Retinal pigment epithelial cell (primary cell): ENCODE results near the gene BCO1.

ENCODE experiments used
- DNase-seq: peaks from one replicate; pipeline ENCODE4 v3.0.0-alpha.2; 2010; ENCODE audit warnings: low read depth
- H3K4me3 ChIP-seq: 2 replicates; pipeline ENCODE4 v1.5.1; 2011; ENCODE audit warnings: mild to moderate bottlenecking, low read length, control low read depth, moderate library complexity
- TF ChIP-seq, protein P1 (sequence below): conservative IDR thresholded peaks from 2 replicates; pipeline ENCODE4 v1.5.1; 2011; ENCODE audit warnings: low read depth, low read length, control low read depth, inconsistent platforms

BCO1 gene

DNA sequence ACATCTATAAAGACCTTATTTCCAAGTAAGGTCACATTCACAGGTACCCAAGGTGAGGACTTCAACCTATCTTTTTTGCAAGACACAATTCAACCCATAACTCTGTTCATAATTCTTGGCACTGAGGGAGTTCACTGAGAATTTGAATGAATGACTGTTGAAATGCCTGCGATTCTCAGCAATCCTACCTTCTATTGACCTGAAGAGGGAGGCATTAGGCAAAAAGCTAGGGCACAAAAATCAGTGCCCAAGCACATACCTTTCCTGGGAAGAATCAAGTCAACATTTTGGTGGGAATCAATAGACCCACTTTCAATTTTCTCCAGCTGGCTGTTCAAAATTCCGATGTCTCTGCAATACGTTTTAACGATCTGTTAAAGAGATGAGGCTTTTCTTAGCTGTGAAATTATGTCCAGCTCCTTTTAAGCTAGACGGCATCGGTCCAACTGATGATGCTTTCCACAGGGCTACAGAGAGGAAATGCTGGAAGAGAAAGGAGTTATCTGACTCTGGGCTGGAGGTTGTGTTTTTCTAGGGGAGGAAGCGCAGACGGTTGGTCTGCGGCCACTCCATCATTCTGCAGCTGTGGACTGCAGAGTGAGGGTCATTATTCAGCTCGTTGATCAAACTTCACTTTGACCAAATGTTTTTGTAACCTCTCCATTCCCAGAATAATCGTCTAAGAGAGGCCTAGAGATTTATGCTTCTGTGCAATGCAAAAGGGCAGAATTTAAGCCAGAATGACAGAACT lies 25.2 kb downstream of the BCO1 start:
- DNase-seq: no peak

DNA sequence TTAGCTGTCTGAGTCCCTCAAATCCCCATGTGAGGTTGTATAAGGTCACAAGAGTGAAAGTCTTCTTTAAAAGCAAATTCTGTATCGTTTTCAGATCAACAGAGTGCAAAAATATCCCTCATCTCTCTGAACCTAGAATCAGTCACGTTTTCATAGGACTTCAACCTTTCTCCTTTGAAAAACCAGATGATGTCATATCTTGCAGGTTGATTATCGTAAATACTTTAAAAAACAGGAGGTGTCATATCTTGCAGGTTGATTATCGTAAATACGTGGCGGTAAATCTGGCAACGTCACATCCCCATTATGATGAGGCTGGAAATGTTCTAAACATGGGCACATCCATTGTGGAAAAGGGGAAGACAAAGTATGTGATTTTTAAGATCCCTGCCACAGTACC lies 25.9 kb downstream of the BCO1 start:
- H3K4me3 ChIP-seq: no peak overlapping the region
- DNase-seq: no peak
- TF ChIP-seq, protein P1, sequence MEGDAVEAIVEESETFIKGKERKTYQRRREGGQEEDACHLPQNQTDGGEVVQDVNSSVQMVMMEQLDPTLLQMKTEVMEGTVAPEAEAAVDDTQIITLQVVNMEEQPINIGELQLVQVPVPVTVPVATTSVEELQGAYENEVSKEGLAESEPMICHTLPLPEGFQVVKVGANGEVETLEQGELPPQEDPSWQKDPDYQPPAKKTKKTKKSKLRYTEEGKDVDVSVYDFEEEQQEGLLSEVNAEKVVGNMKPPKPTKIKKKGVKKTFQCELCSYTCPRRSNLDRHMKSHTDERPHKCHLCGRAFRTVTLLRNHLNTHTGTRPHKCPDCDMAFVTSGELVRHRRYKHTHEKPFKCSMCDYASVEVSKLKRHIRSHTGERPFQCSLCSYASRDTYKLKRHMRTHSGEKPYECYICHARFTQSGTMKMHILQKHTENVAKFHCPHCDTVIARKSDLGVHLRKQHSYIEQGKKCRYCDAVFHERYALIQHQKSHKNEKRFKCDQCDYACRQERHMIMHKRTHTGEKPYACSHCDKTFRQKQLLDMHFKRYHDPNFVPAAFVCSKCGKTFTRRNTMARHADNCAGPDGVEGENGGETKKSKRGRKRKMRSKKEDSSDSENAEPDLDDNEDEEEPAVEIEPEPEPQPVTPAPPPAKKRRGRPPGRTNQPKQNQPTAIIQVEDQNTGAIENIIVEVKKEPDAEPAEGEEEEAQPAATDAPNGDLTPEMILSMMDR: no peak

More for the DNA sequence above, 25.2 kb downstream of the BCO1 start:
- H3K4me3 ChIP-seq: no peak overlapping the region
- TF ChIP-seq, protein P1: peak; percentile 25

DNA sequence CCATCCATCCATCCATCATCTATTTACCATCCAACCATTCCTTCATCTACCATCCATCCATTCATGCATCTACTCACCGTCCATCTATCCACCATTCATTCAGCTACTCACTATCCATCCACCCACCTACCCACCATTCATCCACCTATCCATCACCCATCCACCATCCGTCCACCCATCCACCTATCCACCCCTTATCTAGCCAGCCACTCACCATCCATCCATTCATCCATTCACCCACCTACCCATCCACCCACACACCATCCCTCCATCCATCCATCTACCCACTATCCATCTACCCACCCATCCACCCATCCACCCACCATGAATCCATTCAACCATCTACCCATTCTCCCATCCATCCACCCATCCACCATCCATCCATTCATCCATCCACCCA lies 26.6 kb downstream of the BCO1 start:
- DNase-seq: no peak
- no peak overlapping the region for H3K4me3 ChIP-seq
- TF ChIP-seq, protein P1: no peak

DNA sequence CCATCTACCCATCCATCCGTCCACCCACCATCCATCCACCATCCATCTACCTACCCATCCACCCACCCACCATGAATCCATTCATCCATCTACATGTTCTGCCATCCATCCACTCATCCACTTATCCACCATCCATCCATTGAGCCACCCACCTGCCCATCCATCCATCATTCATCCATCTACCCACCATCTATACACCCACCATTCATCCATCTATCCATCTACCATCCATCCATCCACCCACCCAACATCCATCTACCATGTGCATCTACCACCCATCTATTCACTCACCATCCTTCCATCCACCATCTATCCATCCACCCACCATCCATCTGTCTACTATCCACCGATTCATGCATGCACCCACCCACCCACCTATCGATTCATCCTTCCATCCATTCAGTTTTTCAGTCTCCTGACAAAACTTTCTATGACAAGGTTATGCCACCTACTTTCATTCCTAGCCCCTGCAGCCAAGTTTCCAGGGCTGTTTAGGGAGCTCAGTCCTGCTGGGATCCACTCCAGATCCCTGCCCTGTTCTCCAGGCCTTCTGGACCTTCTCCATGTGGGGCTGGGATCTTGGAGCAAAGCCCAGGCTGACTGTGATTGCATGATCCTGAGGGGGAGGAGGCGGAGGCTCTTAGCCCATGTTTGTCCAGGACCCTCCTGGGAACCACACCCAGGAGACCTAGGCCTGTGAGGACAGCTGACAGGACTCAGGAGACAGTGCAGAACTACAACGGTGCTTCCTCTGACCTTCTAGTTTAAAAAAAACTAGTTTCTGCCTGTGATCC lies 27.4 kb downstream of the BCO1 start:
- no peak overlapping the region for H3K4me3 ChIP-seq
- DNase-seq: peak; percentile 14
- TF ChIP-seq, protein P1: no peak

DNA sequence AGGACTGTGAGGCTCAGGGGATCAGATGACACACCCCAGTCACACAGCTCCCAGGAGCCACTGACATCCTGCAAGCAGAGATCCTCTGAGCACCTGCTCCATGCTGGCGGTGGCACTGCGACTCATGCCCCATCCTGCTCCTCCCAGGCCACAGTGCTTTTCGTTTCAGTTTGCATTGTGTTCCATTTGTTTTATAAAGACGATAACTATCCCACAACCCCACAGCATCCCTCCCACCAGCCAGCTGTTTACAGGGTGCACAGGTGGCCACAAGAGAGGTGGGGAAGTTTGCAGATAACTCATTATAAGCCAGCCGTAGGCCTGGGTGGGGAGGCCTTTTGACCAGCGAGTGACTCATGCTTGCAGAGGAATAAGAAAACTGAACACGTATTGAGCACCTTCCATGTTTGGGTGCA lies 28.2 kb downstream of the BCO1 start:
- TF ChIP-seq, protein P1: no peak
- H3K4me3 ChIP-seq: no peak overlapping the region
- no peak for DNase-seq

DNA sequence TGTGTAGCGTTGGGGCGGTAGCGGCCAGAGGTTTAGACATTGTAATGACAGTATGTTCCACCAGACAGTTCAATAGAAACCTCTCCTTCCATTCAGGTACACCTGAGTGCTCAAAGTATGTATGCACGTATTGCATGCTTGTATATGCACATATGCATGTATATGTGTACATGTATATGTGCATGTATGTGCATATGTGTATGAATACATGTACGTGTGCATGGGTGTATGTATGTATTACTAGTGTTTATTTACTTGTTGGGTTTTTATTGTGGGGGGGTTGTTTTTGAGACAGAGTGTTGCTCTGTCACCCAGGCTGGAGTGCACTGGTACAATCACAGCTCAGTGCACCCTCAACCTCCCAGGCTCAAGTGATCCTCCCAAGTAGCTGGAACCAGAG lies 30.0 kb downstream of the BCO1 start:
- DNase-seq: no peak
- no peak overlapping the region for H3K4me3 ChIP-seq
- TF ChIP-seq, protein P1: no peak
